NCI-H446 treated with DMSO at 0.1 percent for 48 hours (cell line): ENCODE data around the gene OPCML.

Source experiments
- DNase-seq: peaks from one replicate; lab custom pipeline; 2025; lab: John Stamatoyannopoulos, UW

Gene OPCML

DNA sequence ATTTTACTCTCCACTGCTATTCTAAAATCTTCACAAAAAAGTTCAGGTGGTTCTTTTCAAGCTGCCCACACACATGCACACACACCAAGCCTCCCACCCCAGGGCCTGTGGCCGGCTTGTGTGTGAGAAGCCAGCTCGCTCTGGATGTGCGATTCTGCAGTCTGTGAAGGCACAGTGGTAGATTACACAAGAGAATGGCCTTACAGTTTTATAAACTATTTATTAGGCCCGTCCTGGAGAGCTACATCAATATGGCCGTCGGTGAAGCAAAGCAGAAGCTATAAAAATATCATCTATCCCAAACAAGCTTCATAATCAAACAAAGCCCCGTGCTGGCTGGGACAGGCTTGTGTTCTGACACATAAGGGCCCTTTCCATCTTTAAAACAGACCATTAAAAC lies 240.5 kb downstream of the OPCML start:
- DNase-seq: no peak

DNA sequence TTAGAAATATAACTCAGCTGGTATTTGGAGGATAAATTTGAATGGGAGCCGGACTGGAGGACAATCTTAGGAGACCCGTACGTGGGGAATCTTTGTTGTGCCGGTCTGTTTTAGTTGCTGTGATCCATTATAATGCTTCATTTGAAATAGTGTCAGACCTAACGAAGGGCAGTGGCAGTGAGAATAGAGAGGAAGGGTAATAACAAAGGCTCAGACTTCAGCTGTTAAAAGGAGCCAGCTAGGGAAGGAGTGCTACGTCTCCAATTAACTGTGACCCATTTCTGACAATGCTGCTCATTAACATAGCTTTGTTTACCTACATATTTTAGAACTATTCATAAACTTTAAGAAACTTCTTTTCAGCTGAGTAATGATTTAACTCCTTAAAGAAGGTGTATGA lies 246.9 kb downstream of the OPCML start:
- DNase-seq: no peak

GRCh38 chr11:133284156-133284555 lies 248.1 kb downstream of the OPCML start:
- no peak for DNase-seq

DNA sequence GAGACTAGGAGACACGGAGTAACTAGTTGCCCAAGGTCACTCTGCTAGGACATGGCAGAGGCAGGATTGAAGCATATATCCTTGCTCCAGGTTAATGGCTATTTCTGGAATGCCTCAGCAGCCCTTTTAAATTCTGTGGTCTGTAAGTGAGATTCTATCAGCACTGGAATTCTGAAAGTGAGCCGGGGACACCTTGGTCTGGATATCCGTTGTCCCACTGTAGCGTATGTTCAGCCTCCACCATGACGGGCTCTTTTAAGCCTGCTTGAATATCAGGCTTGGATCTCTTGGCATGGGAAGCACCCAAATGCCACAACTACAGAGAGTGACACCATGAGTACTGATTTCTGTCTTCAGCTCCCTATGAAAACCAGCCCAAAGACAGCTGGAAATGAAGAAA lies 254.4 kb downstream of the OPCML start:
- DNase-seq: no peak

DNA sequence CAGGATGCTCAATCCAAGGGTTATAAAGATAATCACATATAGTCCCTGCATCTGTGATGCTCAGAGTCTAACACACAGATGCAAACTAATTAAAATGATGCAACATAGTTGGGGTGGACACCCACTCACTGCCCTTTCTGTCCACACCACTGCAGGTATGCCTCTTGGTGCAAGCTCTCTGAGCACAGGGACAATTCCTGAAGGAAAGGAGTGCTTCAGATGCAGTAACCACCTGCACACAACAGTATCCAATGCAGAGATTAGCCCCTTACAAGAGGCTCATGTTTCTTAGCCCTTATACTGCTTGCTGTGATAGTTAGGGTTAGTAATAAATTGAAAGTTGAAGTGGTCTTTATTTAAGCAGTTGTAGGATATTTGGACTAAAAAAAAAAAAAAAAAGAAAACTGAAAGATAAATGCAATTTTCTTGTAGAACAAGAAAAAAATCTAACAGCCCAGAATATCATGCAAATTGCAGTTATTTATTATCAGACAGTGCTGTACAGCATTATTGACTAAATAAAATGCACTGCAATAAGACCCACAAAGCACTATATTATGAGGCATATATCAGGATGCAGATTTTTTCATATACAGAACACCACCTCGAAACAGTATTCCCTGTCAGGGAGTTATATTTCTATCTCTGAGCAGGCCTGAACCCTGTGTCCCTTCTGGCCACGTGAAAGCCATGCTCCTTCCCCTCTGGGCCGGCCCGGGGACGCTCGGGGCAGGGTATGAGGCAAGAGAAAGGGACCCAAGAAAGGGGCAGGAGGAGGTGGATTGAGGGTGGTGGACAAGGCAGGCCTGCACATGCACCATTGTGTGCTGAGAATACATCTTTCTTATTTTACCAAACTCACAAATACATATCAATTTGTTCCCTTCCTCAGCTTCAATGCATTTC lies 260.2 kb downstream of the OPCML start:
- DNase-seq: no peak

DNA sequence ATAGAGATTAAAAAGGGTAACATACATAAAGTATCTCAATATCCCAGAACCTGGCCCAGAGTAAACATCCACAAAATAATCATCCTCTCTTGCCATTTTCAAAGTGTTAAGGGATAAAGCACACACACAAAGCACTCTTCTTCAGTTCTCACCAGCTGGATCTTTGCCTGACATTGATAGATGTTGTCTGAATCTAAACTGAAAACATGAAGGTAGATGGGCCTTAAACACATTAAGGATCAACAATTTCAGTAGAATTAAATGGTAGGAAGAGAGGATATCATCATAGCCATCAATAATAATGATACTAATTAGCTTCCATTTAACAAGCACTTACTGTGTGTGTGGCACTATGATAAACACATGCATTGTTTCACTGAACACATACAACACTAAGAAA lies 261.1 kb downstream of the OPCML start:
- no peak for DNase-seq

DNA sequence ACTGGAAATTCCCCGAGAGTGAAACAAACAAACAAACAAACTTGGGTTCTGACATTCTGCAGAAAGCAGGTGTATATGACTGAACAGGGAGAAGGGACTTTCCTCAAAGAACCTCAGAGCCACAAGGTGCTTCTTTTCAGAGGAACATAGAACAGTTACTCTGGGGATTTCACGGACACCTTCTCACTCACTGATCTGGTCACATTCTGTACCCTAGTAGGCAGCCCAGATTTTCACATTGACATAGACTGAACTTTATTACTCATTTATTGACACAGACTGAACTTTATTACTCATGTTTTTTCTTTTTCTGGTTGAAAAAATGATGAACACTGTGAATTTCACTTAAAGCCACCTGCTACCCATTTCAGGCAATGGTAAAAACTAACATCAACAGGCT lies 263.0 kb downstream of the OPCML start:
- DNase-seq: no peak

DNA sequence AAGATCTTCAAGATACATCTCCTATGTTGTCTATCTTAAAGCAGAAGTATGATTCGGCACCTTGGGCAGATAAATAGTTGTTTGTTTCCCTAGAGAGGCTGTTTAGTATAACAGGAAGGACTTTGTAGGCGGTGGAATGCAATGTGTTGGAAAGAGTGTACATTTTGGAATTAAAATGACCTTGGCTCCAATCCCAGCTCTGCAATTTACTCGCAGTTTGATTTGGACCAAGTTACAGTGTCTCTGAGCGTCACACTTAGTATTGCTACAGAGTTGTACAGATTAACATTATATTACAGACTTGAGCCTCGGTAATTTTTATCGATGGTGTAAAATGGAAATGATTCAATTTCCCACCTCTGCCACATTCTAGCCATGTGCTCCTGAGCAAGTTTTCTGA lies 265.3 kb downstream of the OPCML start:
- DNase-seq: no peak

DNA sequence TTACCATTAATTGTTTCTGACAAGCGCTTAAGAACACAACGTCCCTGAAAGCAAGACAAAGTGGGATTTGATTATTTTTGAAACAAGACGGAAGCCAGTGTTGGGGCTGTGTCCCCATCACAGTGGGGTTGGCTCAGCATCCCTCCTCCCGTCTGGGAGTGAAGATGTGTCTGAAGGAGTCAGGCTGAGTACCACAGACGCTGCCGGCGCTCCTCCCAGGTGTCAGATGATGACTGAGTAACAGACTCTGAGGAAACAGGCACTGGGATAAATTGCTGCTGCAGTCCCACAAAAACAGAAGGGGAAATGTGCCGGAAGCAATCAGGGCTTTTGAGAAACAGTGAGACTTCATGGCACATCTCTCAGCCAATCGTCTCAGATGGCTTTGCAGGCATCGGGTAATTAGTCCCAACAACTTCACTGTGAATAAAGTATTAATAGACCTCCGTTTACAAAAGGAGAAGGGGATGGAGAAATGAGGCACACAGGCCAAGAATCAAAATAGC lies 266.7 kb downstream of the OPCML start:
- no peak for DNase-seq

DNA sequence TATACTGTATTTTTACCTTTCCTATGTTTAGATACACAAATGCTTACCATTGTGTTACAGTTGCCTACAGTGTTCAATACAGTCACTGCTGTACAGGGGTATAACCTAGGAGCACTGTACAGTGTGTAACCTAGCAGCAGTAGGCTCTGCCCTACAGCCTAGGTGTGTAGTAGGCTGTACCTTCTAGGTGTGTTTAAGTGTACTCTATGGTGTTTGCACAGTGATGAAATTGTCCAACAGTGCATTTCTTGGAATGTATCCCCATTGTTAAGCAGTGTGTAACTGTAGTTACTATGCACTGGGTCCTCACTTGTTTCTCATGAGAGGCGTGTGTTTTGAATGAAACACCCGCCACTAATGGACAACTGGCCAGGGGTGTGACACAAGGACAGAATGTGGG lies 269.0 kb downstream of the OPCML start:
- DNase-seq: no peak

GRCh38 chr11:133258751-133259150 lies 273.6 kb downstream of the OPCML start:
- DNase-seq: no peak

- DNase-seq: no peak
These were observed 277.7 kb downstream of the OPCML start for GRCh38 chr11:133254601-133255000.

- DNase-seq: no peak
These were observed 278.7 kb downstream of the OPCML start for GRCh38 chr11:133253570-133253969.

GRCh38 chr11:133251841-133252240 lies 280.5 kb downstream of the OPCML start:
- no peak for DNase-seq

DNA sequence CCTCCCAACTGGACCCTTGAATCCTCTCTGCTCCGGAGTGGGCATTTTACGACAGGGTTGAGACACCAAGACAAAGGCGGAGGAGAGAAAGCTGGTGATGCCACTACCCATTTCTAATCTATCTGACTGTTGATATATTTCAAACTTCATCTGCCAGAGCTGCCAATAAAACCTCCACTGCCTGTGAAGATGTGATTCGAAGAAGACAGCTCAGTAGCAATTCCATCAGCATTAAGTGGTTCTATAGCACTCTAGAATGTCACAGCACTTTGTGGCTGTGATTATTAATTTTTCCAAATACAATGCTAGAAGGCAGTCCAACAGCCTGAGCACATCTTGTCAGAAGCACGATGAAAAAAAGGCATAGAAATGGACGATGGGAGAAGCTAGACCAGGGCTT lies 282.8 kb downstream of the OPCML start:
- DNase-seq: no peak

GRCh38 chr11:133249065-133249464 lies 283.2 kb downstream of the OPCML start:
- no peak for DNase-seq

- DNase-seq: no peak
These were observed 288.5 kb downstream of the OPCML start for GRCh38 chr11:133243832-133244231.

DNA sequence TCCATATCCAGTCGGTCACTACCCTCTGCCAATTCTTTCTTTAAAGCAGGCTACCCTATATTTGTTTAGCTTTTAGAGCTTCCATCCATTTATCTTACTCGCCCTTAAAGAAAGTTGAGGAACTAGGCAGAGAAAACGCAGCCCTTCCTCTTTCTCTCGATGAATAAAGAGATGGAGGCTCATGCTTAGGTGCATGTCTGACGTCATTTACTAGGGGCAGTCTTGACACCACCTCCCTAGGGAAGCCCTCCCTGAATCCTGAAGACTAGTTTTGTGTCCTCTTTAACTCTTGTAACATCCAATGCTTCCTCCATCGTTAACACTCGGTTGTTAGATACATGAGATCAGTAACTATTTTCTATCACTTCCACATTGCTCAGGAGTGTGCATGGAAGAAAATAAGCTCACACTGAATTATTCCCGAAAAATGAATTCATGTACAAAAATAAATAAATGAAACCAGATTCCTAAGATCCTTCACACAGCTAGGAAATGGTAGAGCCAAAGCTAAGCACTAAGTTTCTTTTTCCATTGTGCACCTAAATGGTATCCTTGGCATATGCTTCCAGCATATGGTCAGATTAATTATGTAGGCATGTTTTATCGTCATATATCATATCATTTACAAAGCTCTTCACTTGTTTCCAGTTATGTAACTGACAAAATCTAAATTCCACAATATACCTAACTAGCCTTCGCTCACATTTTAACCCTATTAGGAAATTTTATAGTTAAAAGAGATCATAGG lies 291.2 kb downstream of the OPCML start:
- no peak for DNase-seq

DNA sequence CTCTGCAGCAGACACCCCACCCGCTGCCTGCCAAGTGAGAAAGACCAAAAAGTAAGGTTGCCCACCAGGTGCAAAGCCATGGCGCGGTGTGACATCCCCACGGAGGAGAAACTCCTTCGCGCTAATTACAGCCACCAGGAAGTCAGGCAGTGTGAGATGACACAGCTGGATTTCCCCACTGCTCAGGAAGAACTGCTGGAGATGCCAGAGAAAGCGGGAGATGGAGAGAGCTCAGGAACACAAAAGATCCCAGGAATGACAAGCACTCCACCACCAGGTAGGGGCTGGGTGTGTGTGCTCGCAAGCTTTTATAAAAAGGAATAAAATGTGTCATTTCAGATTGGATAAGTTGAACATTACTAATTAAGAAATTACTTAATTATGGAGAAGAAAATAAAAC lies 292.7 kb downstream of the OPCML start:
- no peak for DNase-seq

GRCh38 chr11:133238495-133238894 lies 293.8 kb downstream of the OPCML start:
- no peak for DNase-seq

- DNase-seq: no peak
These were observed 294.3 kb downstream of the OPCML start for GRCh38 chr11:133238027-133238426.

DNA sequence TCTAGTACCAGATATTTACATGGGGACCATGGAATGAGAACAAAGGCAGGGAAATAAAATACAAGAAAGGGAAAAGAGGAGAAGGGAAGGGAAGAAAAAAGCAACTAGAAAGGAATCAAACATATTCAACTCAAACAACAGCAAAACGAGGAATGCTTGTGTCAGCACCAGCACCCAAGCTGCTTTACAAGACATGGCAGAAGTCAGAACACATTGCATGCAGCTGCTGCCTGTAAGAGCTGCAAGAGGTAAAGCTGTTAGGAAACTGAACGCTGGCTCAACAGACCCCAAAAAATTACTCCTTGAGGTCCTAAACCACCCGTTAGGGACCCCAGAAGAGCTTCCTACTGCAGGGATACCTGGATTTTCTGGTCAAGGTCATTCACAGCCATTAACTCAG lies 296.9 kb downstream of the OPCML start:
- no peak for DNase-seq

DNA sequence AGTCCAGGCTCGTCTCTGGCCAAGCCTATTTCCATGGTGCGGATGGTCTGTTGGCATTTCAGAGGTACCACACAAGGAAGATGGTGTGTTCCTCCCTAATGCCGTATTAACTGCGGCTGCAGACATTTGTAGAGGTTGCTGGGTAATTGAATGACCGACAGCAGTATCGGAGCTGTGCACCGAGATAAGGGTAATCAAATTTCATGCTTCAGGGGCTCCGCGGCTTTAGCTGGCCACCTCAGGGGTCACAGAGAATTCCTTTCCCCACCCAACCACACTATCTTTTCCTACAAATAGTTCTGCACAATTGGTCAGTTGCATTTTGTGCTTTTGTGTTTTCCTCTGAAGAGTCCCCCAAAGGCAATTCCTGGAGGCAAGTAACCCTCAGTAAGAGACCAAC lies 297.4 kb downstream of the OPCML start:
- no peak for DNase-seq
